Breast epithelium (tissue), 4 donors: Measurements from ENCODE around the gene MRPS33. TPM values are rescaled to one million over a fixed set of nuclear protein-coding genes. Genes with fewer than 3 reads are reported as not detected.

ENCODE experiments used
- DNase-seq, 2 donors: peaks; one replicate each; pipeline ENCODE4 v3.0.0-alpha.2; 2019; ENCODE audit warnings: low spot score in 2 of 2
- H3K27ac ChIP-seq, 2 donors: fragments of 200-600 bp; sonication (generic) in 1 of 2; one replicate each; pipeline ENCODE4 v1.5.1; 2016 to 2019; ENCODE audit warnings: mild to moderate bottlenecking in 1 of 2
- H3K27me3 ChIP-seq, 2 donors: fragments of 200-600 bp; sonication (generic) in 1 of 2; one replicate each; pipeline versions ENCODE4 v1.5.1 to v1.6.0; 2017 to 2019; ENCODE audit warnings: control low read depth in 1 of 2, mild to moderate bottlenecking in 1 of 2
- H3K36me3 ChIP-seq: fragments of 200-600 bp; one replicate; pipeline ENCODE4 v1.5.1; 2019
- H3K4me1 ChIP-seq, 2 donors: fragments of 200-600 bp; sonication (generic); one replicate each; pipeline ENCODE4 v1.5.1; 2016 to 2019; ENCODE audit warnings: control low read depth in 1 of 2
- H3K4me3 ChIP-seq, 3 donors: fragments of 200-600 bp; sonication (generic); 1 replicate in 2 of 3; 2 replicates in 1 of 3; pipeline ENCODE4 v1.5.1; 2016 to 2019; ENCODE audit warnings: mild to moderate bottlenecking in 3 of 3, moderate library complexity in 2 of 3
- H3K9me3 ChIP-seq, 2 donors: fragments of 200-600 bp; sonication (generic) in 1 of 2; one replicate each; pipeline ENCODE4 v1.5.1; 2016 to 2019; ENCODE audit warnings: control low read depth in 1 of 2
- CTCF ChIP-seq, 3 donors: fragments of 450-650 bp; IDR thresholded peaks; one replicate each; pipeline ENCODE4 v1.5.1; 2016 to 2017; ENCODE audit warnings: antibody characterized with exemption in 3 of 3, mild to moderate bottlenecking in 3 of 3, moderate library complexity in 3 of 3
- POLR2A ChIP-seq: fragments of 450-650 bp; IDR thresholded peaks from one replicate; pipeline ENCODE4 v1.6.1; 2016; ENCODE audit warnings: antibody characterized with exemption, mild to moderate bottlenecking, moderate library complexity
- POLR2AphosphoS5 ChIP-seq, 3 donors: sonication (generic); formaldehyde crosslinking; IDR thresholded peaks; one replicate each; pipeline ENCODE4 v1.6.1; 2017; ENCODE audit warnings: antibody characterized with exemption in 3 of 3
- intact Hi-C: fragments of 100-400 bp; cut with DNase I; formaldehyde crosslinking; loops from one replicate; pipeline ENCODE4 v1.15.1; 2023; ENCODE audit warnings: low total_unique reads
- total RNA-seq, 3 donors: library from RNA; depleted of rRNA; stranded (reverse); fragments of >200 nt; gene quantifications; one replicate each; pipeline ENCODE4 v1.1.0, GENCODE V29; 2016

The MRPS33 gene
- total RNA-seq, 3 donors from 2014 or later = 17.4 to 23.4 (median 21.8) TPM

- intact Hi-C loops = no loop called here
- Histone ChIP-seq H3K27me3 (no peaks in the 10 kb centered on the region), H3K4me3 (no peak overlapping the region), H3K9me3 (peaks cover 0 to 3% of the 10 kb centered on the region in 2 donors), H3K4me1 (peaks cover 0 to 4% of the 10 kb centered on the region in 2 donors), H3K27ac (no peak overlapping the region), H3K36me3 (no peaks in the 10 kb centered on the region)
- no peak for DNase-seq
- TF ChIP-seq POLR2A (no peak), CTCF (IDR thresholded peaks at IDR 0.05) (no peak), POLR2AphosphoS5 (IDR thresholded peaks at IDR 0.05) (no peak)
Observed at GRCh38 chr7:141011443-141011842, 3.3 kb downstream of the MRPS33 start.

- TF ChIP-seq POLR2AphosphoS5 (IDR thresholded peaks at IDR 0.05) = no peak
- DNase-seq = no peak
- H3K27ac ChIP-seq = no peak overlapping the region
- no peaks in the 10 kb centered on the region for H3K9me3 ChIP-seq
- no peak overlapping the region for H3K4me3 ChIP-seq
- intact Hi-C loops = loop anchor here (10.0 kb wide), 1 partner anchor 1729 kb away; no protein-coding TSS in a partner anchor
- no peaks in the 10 kb centered on the region for H3K27me3 ChIP-seq
- H3K36me3 ChIP-seq = no peaks in the 10 kb centered on the region
- H3K4me1 ChIP-seq = no peaks in the 10 kb centered on the region
Observed at GRCh38 chr7:141003172-141004065, 11.3 kb downstream of the MRPS33 start.

GRCh38 chr7:141001546-141001945, 13.2 kb downstream of the MRPS33 start:
- Histone ChIP-seq H3K4me3 (no peak overlapping the region), H3K4me1 (no peaks in the 10 kb centered on the region), H3K27ac (no peak overlapping the region), H3K36me3 (no peaks in the 10 kb centered on the region), H3K9me3 (no peaks in the 10 kb centered on the region), H3K27me3 (no peaks in the 10 kb centered on the region)
- TF ChIP-seq POLR2AphosphoS5 (IDR thresholded peaks at IDR 0.05) (no peak), CTCF (IDR thresholded peaks at IDR 0.05) (no peak), POLR2A (no peak)
- no peak for DNase-seq
- intact Hi-C loops = loop anchor here (10.0 kb wide), 1 partner anchor 1727 kb away; no protein-coding TSS in a partner anchor

- intact Hi-C loops = loop anchor here (10.0 kb wide), 1 partner anchor 1726 kb away; no protein-coding TSS in a partner anchor
- H3K27me3 ChIP-seq = no peaks in the 10 kb centered on the region
- H3K9me3 ChIP-seq = no peaks in the 10 kb centered on the region
- DNase-seq = no peak
- no peak overlapping the region for H3K27ac ChIP-seq
- no peak overlapping the region for H3K4me3 ChIP-seq
- H3K36me3 ChIP-seq = no peaks in the 10 kb centered on the region
- TF ChIP-seq POLR2A (no peak), POLR2AphosphoS5 (IDR thresholded peaks at IDR 0.05) (no peak), CTCF (IDR thresholded peaks at IDR 0.05) (no peak)
- no peaks in the 10 kb centered on the region for H3K4me1 ChIP-seq
Observed at GRCh38 chr7:141001122-141001521, 13.6 kb downstream of the MRPS33 start.

GRCh38 chr7:140998715-140999114, 16.0 kb downstream of the MRPS33 start:
- no peak for TF ChIP-seq POLR2AphosphoS5 (IDR thresholded peaks at IDR 0.05)
- TF ChIP-seq CTCF (IDR thresholded peaks at IDR 0.05) = no peak
- no peak for TF ChIP-seq POLR2A
- Histone ChIP-seq H3K27ac (no peak overlapping the region), H3K27me3 (no peaks in the 10 kb centered on the region), H3K4me1 (no peaks in the 10 kb centered on the region), H3K4me3 (no peak overlapping the region), H3K36me3 (no peaks in the 10 kb centered on the region), H3K9me3 (no peaks in the 10 kb centered on the region)
- intact Hi-C loops = no loop called here
- no peak for DNase-seq
